Ascending aorta (tissue), 2 donors: ENCODE measurements around the gene COL13A1. TPM values are rescaled to one million over a fixed set of nuclear protein-coding genes. Genes with fewer than 3 reads are reported as not detected.

Source experiments
- DNase-seq, 2 donors: peaks; one replicate each; pipeline ENCODE4 v3.0.0-alpha.2; 2019; ENCODE audit warnings: low spot score in 2 of 2
- H3K27ac ChIP-seq, 2 donors: fragments of 200-600 bp; sonication (generic); one replicate each; pipeline ENCODE4 v1.5.1; 2016 to 2017; ENCODE audit warnings: mild to moderate bottlenecking in 1 of 2
- H3K27me3 ChIP-seq: fragments of 200-600 bp; sonication (generic); one replicate; pipeline ENCODE4 v1.5.1; 2017
- H3K36me3 ChIP-seq, 2 donors: fragments of 200-600 bp; sonication (generic); one replicate each; pipeline ENCODE4 v1.5.1; 2016
- H3K4me1 ChIP-seq, 2 donors: fragments of 200-600 bp; sonication (generic); one replicate each; pipeline ENCODE4 v1.5.1; 2016 to 2017; ENCODE audit warnings: mild to moderate bottlenecking in 1 of 2
- H3K4me3 ChIP-seq, 2 donors: fragments of 200-600 bp; sonication (generic); one replicate each; pipeline ENCODE4 v1.5.1; 2016 to 2017; ENCODE audit warnings: mild to moderate bottlenecking in 1 of 2
- H3K9me3 ChIP-seq, 2 donors: fragments of 200-600 bp; sonication (generic); one replicate each; pipeline ENCODE4 v1.5.1; 2016
- CTCF ChIP-seq, 3 experiments: fragments of 200-600 bp in 2 of 3; fragments of 450-650 bp in 1 of 3; sonication (generic) in 2 of 3; IDR thresholded peaks; one replicate each; pipeline ENCODE4 v1.5.1; 2016 to 2019; ENCODE audit warnings: antibody characterized with exemption in 3 of 3, mild to moderate bottlenecking in 1 of 3, moderate library complexity in 1 of 3
- intact Hi-C: fragments of 100-400 bp; cut with DNase I; formaldehyde crosslinking; loops from one replicate; pipeline ENCODE4 v1.15.1; 2023
- total RNA-seq: library from RNA; depleted of rRNA; stranded (reverse); fragments of >200 nt; gene quantifications from one replicate; pipeline ENCODE4 v1.1.0, GENCODE V29; 2016

The COL13A1 gene
- total RNA-seq, 1 donor from 2014 or later, result 8.0 TPM

- Histone ChIP-seq H3K4me3 (no peak overlapping the region), H3K27me3 (no peaks in the 10 kb centered on the region), H3K4me1 (peaks cover 5 to 18% of the 10 kb centered on the region in 2 donors), H3K27ac (no peak overlapping the region), H3K9me3 (no peaks in the 10 kb centered on the region), H3K36me3 (no peaks in the 10 kb centered on the region)
- no peak for TF ChIP-seq CTCF (IDR thresholded peaks at IDR 0.05)
- intact Hi-C loops, result no loop called here
- no peak for DNase-seq
Measured at GRCh38 chr10:69791812-69792211, 9.9 kb upstream of the COL13A1 start.

- H3K36me3 ChIP-seq, result no peaks in the 10 kb centered on the region
- no peak overlapping the region for H3K4me3 ChIP-seq
- intact Hi-C loops, result no loop called here
Measured at GRCh38 chr10:69792341-69792740, 9.4 kb upstream of the COL13A1 start.

DNA sequence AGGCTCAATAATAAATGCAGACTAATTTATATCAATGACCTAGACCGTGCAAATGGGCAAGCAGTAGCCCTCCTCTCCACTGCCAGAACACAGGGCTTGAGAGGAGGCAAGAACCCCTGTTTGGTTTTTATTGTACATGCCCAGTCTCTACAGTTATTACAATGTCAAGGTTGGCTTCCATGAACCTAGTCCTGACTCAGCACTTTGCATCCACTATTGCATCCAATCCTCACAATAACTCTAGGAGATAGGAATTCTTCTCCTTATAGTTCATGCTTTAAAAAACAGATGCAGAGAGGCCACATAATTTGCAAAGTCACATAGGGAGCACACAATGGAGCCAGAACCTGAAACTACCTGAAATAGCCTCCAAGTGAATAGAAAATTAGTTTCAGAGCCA, 7.0 kb upstream of the COL13A1 start:
- no peak for TF ChIP-seq CTCF (IDR thresholded peaks at IDR 0.05)
- Histone ChIP-seq H3K9me3 (no peaks in the 10 kb centered on the region), H3K27me3 (no peaks in the 10 kb centered on the region), H3K36me3 (no peaks in the 10 kb centered on the region), H3K4me1 (peaks cover 0 to 10% of the 10 kb centered on the region in 2 donors), H3K4me3 (no peak overlapping the region), H3K27ac (no peak overlapping the region)
- DNase-seq, result no peak
- intact Hi-C loops, result no loop called here

More at GRCh38 chr10:69792341-69792740, 9.4 kb upstream of the COL13A1 start:
- peaks cover 5 to 18% of the 10 kb centered on the region in 2 donors for H3K4me1 ChIP-seq
- H3K9me3 ChIP-seq, result no peaks in the 10 kb centered on the region
- H3K27me3 ChIP-seq, result no peaks in the 10 kb centered on the region
- TF ChIP-seq CTCF (IDR thresholded peaks at IDR 0.05), result no peak
- peak overlapping the region; percentile 32 to 41 for H3K27ac ChIP-seq
- no peak for DNase-seq

DNA sequence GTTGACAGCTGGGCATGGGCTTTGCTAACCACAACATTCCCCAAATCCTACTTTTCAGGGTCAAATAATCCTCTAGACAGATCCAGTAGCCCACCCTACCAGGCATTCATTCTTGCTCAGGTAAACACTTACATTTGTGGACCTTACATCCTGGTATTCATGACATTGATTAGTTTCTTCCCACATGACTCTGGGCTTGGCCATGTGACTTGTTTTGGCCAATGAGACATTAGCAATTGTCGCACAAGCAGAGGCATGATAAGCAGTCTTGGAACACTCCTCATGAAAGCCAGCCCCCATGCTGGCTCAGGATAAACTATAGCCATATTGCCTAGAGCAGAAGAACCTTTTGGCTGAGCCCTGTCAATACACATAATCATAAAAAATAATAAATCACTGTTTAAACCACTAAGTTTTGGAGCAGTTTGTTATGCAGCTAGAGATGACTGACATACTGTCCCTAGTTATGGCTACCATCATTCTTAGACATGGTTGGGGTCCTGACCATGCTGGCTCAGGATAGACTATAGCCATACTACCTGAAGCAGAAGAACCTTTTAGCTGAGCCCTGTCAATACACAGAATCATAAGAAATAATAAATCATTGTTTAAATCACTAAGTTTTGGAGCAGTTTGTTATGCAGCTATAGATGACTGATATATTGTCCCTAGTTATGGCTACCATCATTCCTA, 6.3 kb upstream of the COL13A1 start:
- Histone ChIP-seq H3K27ac (no peak overlapping the region), H3K9me3 (no peaks in the 10 kb centered on the region), H3K27me3 (no peaks in the 10 kb centered on the region), H3K4me3 (no peak overlapping the region), H3K4me1 (peaks cover 0 to 5% of the 10 kb centered on the region in 2 donors), H3K36me3 (no peaks in the 10 kb centered on the region)
- intact Hi-C loops, result no loop called here
- TF ChIP-seq CTCF (IDR thresholded peaks at IDR 0.05), result no peak
- no peak for DNase-seq

DNA sequence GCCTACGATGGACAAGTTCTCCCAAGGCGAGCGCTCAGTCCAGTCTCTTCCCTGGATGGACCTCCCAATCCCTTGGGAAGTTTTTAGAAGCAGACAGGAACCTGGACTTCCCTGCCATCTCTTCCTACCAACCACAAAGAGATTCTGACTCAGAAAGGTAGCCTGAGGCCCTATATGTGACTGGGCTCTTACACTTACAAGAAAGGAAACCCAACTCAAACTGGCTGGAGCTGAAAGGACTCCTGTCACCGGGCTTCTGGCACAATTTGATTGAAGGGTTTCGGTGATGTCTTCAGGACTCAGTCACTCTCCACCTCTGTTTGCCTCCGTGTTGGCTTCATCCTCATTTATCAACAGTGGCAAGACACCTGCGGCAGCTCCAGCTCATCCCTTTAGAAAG, 3.7 kb upstream of the COL13A1 start:
- intact Hi-C loops, result no loop called here
- Histone ChIP-seq H3K4me1 (peaks cover 0 to 5% of the 10 kb centered on the region in 2 donors), H3K27me3 (no peaks in the 10 kb centered on the region), H3K36me3 (no peaks in the 10 kb centered on the region), H3K27ac (no peak overlapping the region), H3K4me3 (no peak overlapping the region), H3K9me3 (no peaks in the 10 kb centered on the region)
- no peak for DNase-seq
- no peak for TF ChIP-seq CTCF (IDR thresholded peaks at IDR 0.05)
